ENCODE results near the gene PRAMEF1.
"Not testable (repeated sequence)": the region's sequence is repeated elsewhere in the genome, so short reads cannot be mapped to it uniquely, and the experiment has no call there.

The PRAMEF1 gene

GRCh38 chr1:12776801-12777557 lies 14.2 kb upstream of the PRAMEF1 start:
- no peak for FAIRE-seq

GRCh38 chr1:12778061-12778460 lies 13.1 kb upstream of the PRAMEF1 start:
- FAIRE-seq, result no peak

DNA sequence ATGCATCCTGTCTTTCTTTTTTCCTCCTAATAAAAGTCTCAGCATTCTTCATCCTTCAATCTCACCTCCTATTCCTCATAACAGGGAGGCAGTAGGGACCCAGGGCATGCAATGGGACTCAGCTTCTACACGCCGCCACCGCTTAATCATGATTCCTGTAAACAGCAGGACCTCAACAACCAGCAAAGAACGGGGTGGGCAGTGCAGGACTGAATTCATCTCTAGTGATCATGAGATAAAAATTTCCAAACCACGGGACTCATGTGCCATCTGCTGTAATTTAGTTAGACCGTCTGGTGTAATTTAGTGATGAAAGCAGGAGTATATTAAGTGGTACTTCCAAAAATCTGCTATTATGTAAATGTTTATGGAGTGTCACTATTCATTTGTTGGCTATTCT lies 12.3 kb upstream of the PRAMEF1 start:
- no peak for FAIRE-seq

DNA sequence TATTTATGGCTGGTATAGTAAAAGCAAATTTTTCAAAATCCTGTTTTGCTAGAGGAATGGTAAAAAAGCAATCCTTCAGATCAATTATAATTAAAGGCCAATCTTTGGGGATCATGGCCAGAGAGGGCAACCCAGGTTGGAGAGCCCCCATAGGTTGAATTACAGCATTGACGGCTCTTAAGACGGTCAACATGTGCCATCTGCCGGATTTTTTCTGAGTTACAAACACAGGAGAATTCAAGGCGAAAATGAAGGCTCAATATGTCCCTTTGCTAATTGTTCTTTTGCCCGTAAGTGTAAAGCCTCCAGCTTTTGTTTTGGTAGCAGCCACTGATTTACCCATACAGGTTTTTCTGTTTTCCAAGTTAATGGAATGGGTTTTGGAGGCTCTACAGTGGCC lies 9.7 kb upstream of the PRAMEF1 start:
- not testable (repeated sequence) for FAIRE-seq

GRCh38 chr1:12783783-12784182 lies 7.4 kb upstream of the PRAMEF1 start:
- FAIRE-seq, result not testable (repeated sequence)

- FAIRE-seq, result not testable (repeated sequence)
Observed at GRCh38 chr1:12784729-12785128, 6.5 kb upstream of the PRAMEF1 start.

DNA sequence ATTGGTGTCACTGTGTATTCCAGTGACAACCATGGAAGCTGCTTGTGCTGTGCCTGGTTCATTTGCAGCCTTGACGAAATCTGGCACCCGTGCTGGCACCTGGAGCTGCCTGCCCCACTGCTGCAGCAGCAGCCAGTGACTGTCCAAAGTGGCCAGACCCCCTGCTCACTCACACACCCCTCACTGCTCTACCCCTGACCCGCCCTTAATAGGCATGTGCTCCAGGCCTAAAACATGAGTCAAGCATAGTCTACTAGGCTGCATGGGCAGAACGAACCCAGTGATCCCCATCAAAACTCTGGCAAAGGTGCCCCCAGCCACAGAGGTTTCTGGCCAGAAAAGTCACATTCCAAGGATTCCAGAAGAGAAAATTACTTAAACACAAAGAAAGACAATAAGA lies 7.7 kb downstream of the PRAMEF1 start:
- FAIRE-seq, result no peak

GRCh38 chr1:12799730-12800129 lies 8.5 kb downstream of the PRAMEF1 start:
- FAIRE-seq, result no peak

DNA sequence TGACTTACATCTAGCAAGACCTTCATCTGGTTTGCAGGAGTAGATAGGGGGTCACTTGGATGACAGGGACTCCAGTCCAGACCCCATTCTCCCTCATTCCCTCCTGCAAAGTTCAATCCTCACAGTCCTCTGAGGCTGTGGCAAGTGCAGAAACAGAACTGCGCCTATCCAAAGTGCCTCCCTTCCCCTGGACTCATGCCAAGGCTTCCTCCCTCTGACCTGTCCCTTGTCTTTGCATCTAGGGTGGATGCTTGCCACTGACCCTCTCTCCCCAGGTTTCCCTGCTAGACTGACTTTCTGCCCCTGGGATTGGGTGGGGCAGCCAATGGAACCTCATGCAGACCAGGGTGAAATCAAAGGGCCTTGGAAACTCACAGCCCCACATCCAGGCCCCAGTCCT lies 18.7 kb downstream of the PRAMEF1 start:
- FAIRE-seq, result no peak

DNA sequence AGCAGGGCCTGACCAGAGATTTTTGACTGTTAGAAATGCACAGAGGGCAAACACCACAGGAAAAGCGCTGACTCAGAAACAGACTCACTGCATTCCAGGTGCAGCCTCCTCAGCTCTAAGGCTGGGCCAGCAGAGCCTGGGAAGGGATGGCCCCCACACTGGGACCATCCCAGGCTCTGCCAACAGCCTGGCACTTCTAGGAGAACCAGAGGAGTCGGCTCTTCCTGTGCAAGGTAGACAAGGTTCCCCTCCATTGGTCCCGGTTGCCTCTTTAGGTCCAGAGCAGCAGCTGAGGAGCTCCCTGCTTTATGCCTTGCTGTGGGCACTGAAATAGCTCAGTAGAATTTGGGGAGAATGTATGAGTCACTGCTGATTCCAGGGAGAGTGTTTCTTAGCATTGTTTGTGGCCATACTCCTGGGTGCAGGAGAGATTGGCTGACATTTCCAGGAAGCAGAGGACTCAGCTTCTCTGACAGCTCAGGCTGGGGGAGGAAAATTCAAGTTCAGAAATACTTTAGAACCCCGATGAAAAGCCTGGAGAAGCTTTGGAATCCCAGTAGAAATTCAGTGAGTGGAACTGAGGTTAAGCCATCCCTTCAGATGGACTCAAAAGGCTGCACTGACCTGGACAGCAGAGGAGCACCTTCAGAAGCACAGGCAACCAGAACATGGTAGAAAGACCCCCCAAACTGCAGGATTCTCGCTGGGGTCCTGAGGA lies 19.7 kb downstream of the PRAMEF1 start:
- FAIRE-seq, result no peak

DNA sequence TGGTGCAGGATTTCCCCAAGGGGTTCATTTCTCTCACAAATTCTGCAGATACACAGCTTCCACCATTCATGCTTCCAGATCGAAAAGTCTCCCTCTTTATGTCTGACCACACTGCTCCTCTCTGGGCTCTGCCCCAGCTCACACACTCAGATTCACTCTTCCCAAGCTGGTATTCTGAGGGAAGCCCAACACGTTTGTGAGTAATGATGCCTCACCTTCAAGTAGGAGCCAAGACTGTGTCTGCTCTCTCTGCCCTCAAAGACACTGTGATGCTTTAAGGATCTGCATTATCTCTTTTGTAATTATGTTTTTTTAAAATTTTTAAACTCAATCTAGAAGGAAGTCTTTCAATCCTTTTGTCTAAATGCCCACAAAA lies 20.2 kb downstream of the PRAMEF1 start:
- FAIRE-seq, result no peak

DNA sequence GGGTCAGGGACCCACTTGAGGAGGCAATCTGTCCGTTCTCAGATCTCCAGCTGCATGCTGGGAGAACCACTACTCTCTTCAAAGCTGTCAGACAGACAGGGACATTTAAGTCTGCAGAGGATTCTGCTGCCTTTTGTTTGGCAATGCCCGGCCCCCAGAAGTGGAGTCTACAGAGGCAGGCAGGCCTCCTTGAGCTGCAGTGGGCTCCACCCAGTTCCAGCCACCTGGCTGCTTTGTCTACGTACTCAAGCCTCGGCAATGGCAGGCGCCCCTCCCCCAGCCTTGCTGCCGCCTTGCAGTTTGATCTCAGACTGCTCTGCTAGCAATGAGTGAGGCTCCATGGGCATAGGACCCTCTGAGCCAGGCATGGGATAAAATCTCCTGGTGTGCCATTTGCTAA lies 27.9 kb downstream of the PRAMEF1 start:
- FAIRE-seq, result not testable (repeated sequence)

DNA sequence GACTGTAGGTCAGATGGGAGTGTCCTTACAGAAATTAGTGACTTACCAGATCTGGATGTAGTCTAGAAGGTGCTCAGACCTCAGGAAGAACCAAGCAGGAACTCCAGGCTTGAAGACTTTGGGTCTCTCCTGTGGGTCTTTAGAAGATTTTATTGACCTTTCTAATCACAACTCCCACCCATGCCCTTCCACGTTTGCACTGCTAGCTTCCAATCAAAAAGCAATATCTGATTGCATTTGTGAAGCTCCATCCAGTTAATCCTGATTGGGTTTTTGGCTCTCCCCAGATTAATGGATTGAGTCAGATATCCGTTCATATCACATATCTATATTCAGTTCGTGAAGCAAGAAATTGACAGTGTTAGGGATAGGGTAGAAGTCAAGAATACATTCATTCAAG lies 40.1 kb downstream of the PRAMEF1 start, which contains the start of gene PRAMEF11:
PRAMEF11 (minus strand) TSS at position 101 of the 400 bp plus-strand sequence. CDS start 2,621 bp downstream, outside the sequence.
- FAIRE-seq, result not testable (repeated sequence)

GRCh38 chr1:12833251-12833650 lies 42.1 kb downstream of the PRAMEF1 start:
- FAIRE-seq, result not testable (repeated sequence)
